HCT116 (cell line): ENCODE data around the gene COL23A1. TPM values are rescaled to one million over a fixed set of nuclear protein-coding genes. Genes with fewer than 3 reads are reported as not detected.

Experiments used
- ATAC-seq: fragments of 200-7000 bp; cut with Tn5 transposase; 2 replicates; pipeline ENCODE4 v1.9.1; 2020; ENCODE audit warnings: mild to moderate bottlenecking, moderate library complexity
- BruUV-seq: library from RNA; stranded (reverse); fragments of 400-500 nt; replicated peaks from 2 replicates; lab custom pipeline; 2021; lab: Mats Ljungman, UMichigan
- CTCF ChIA-PET: fragments of 300-600 bp; sonication (Branson Sonifier 250); formaldehyde crosslinking; loops from one replicate; lab custom pipeline; 2021; ENCODE audit warnings: antibody characterized with exemption; lab: Charles Lee
- POLR2A ChIA-PET: fragments of 300-600, 350-600 bp; sonication (Branson Sonifier 250); formaldehyde crosslinking; loops from one replicate; lab custom pipeline; 2021; ENCODE audit warnings: antibody characterized with exemption; lab: Charles Lee
- RAD21 ChIA-PET, 2 experiments: fragments of 300-600 bp; sonication (Branson Sonifier 250); formaldehyde crosslinking; loops; one replicate each; lab custom pipeline; 2023; ENCODE audit warnings: low total read pairs in 2 of 2; ENCODE audit not compliant: uncharacterized antibody in 2 of 2, unreplicated experiment in 2 of 2, low non-redundant PET in 1 of 2; lab: Charles Lee
- DNase-seq: peaks from one replicate; pipeline ENCODE4 v3.0.0-alpha.2; 2010; ENCODE audit warnings: low read depth, low spot score
- H2AFZ ChIP-seq: fragments of 200-600 bp; shearing (Covaris generic), sonication (generic); 2 replicates; pipeline ENCODE4 v1.6.1; 2017; ENCODE audit warnings: low read depth, mixed run types, mixed read lengths, antibody characterized with exemption, low read length; ENCODE audit not compliant: poor library complexity, severe bottlenecking
- H3K27ac ChIP-seq: 2 replicates; pipeline ENCODE4 v1.5.1; 2012; ENCODE audit warnings: low read depth, low read length
- H3K27me3 ChIP-seq: fragments of 200-600 bp; sonication (generic); 2 replicates; pipeline ENCODE4 v1.6.1; 2016; ENCODE audit warnings: mixed run types, low read length, mixed read lengths; ENCODE audit not compliant: insufficient read depth
- H3K36me3 ChIP-seq, 2 experiments: fragments of 200-500 bp in 1 of 2; fragments of 200-600 bp in 1 of 2; sonication (Bioruptor generic) in 1 of 2; sonication (generic) in 1 of 2; 2 replicates each; pipeline versions ENCODE4 v1.5.1 to v1.6.1; 2014 to 2016; ENCODE audit warnings: low read length in 2 of 2, inconsistent platforms in 1 of 2, mixed read lengths in 1 of 2, mixed run types in 1 of 2; ENCODE audit not compliant: insufficient read depth in 2 of 2, control insufficient read depth in 1 of 2
- H3K4me1 ChIP-seq, 2 experiments: fragments of 200-600 bp in 1 of 2; sonication (generic) in 1 of 2; 2 replicates each; pipeline versions ENCODE4 v1.5.1 to v1.6.1; 2012 to 2017; ENCODE audit warnings: low read length in 2 of 2, inconsistent platforms in 1 of 2, mild to moderate bottlenecking in 1 of 2, mixed read lengths in 1 of 2, mixed run types in 1 of 2, moderate library complexity in 1 of 2; ENCODE audit not compliant: insufficient read depth in 2 of 2, control insufficient read depth in 1 of 2
- H3K4me2 ChIP-seq: fragments of 200-600 bp; sonication (generic); 2 replicates; pipeline ENCODE4 v1.6.1; 2017; ENCODE audit warnings: mixed run types, low read length, mixed read lengths
- H3K4me3 ChIP-seq, 2 experiments: fragments of 200-600 bp in 1 of 2; sonication (generic) in 1 of 2; replicated peaks in 1 of 2; 2 replicates each; pipeline ENCODE4 v1.5.1; 2011 to 2016; ENCODE audit warnings: low read length in 2 of 2, control low read depth in 1 of 2, low read depth in 1 of 2, mild to moderate bottlenecking in 1 of 2, mixed read lengths in 1 of 2, mixed run types in 1 of 2
- H3K79me2 ChIP-seq: fragments of 200-600 bp; sonication (generic); 2 replicates; pipeline ENCODE4 v1.6.1; 2017; ENCODE audit warnings: mild to moderate bottlenecking, mixed run types, low read length, moderate library complexity, mixed read lengths; ENCODE audit not compliant: insufficient read depth
- H3K9ac ChIP-seq: fragments of 200-600 bp; sonication (generic); 2 replicates; pipeline ENCODE4 v1.6.1; 2016; ENCODE audit warnings: low read length, mixed read lengths
- H3K9me2 ChIP-seq: fragments of 200-600 bp; sonication (generic), shearing (Covaris generic); 2 replicates; pipeline ENCODE4 v1.6.1; 2017; ENCODE audit warnings: mixed run types, mild to moderate bottlenecking, moderate library complexity; ENCODE audit not compliant: insufficient read depth
- H3K9me3 ChIP-seq, 2 experiments: fragments of 200-500 bp in 1 of 2; fragments of 200-600 bp in 1 of 2; sonication (Bioruptor generic) in 1 of 2; sonication (generic) in 1 of 2; 2 replicates each; pipeline ENCODE4 v1.6.1; 2014 to 2017; ENCODE audit warnings: low read length in 2 of 2, mixed read lengths in 2 of 2, inconsistent platforms in 1 of 2, low read depth in 1 of 2, mild to moderate bottlenecking in 1 of 2, mixed run types in 1 of 2, moderate library complexity in 1 of 2; ENCODE audit not compliant: control insufficient read depth in 1 of 2, insufficient read depth in 1 of 2
- H4K20me1 ChIP-seq: fragments of 200-600 bp; sonication (generic), shearing (Covaris generic); 2 replicates; pipeline ENCODE4 v1.6.1; 2017; ENCODE audit warnings: mixed run types, mild to moderate bottlenecking, moderate library complexity; ENCODE audit not compliant: insufficient read depth
- CEBPB ChIP-seq: IDR thresholded peaks from 2 replicates; pipeline ENCODE4 v1.6.1; 2012; ENCODE audit warnings: low read depth
- EZH2 ChIP-seq: fragments of 200-600 bp; sonication (generic); IDR thresholded peaks from 2 replicates; pipeline ENCODE4 v1.6.1; 2017; ENCODE audit warnings: antibody characterized with exemption, mixed run types
- EZH2phosphoT487 ChIP-seq: fragments of 200-600 bp; IDR thresholded peaks from 2 replicates; pipeline ENCODE4 v1.6.1; 2018; ENCODE audit warnings: antibody characterized with exemption, borderline replicate concordance
- FOSL1 ChIP-seq: IDR thresholded peaks from 2 replicates; pipeline ENCODE4 v1.6.1; 2012; ENCODE audit warnings: low read depth
- POLR2A ChIP-seq: IDR thresholded peaks from 2 replicates; pipeline ENCODE4 v1.7.0; 2011; ENCODE audit warnings: borderline replicate concordance; ENCODE audit not compliant: insufficient read depth, insufficient read length; ENCODE audit errors: extremely low read depth
- POLR2AphosphoS5 ChIP-seq: IDR thresholded peaks from 2 replicates; pipeline ENCODE4 v1.6.1; 2011; ENCODE audit warnings: mild to moderate bottlenecking, low read depth, low read length, moderate library complexity
- RAD21 ChIP-seq: IDR thresholded peaks from 2 replicates; pipeline ENCODE4 v1.6.1; 2012; ENCODE audit warnings: low read depth, mild to moderate bottlenecking
- SIN3A ChIP-seq: IDR thresholded peaks from 2 replicates; pipeline ENCODE4 v1.6.1; 2012; ENCODE audit warnings: low read depth
- SP1 ChIP-seq: IDR thresholded peaks from 2 replicates; pipeline ENCODE4 v1.6.1; 2012; ENCODE audit warnings: low read depth
- TCF7L2 ChIP-seq: IDR thresholded peaks from 2 replicates; pipeline ENCODE4 v1.7.0; 2011; ENCODE audit warnings: borderline replicate concordance, inconsistent platforms; ENCODE audit not compliant: insufficient read depth, insufficient read length; ENCODE audit errors: extremely low read depth
- intact Hi-C: fragments of 100-400 bp; cut with micrococcal nuclease; formaldehyde crosslinking; loops from 2 replicates; pipeline ENCODE4 v1.10.0; 2022
- total RNA-seq: library from RNA; stranded (reverse); gene quantifications from one replicate; pipeline ENCODE4 v1.2.1, GENCODE V29; 2021; ENCODE audit not compliant: unreplicated experiment
- TF ChIP-seq, protein P1 (sequence below): IDR thresholded peaks from 2 replicates; pipeline ENCODE4 v1.6.1; 2011; ENCODE audit warnings: mild to moderate bottlenecking, low read length, moderate library complexity; ENCODE audit not compliant: insufficient replicate concordance; ENCODE audit errors: extremely low read depth
- TF ChIP-seq, protein P2 (sequence below): IDR thresholded peaks from 2 replicates; pipeline ENCODE4 v1.6.1; 2012
- TF ChIP-seq, protein P3 (sequence below): IDR thresholded peaks from 2 replicates; pipeline ENCODE4 v1.6.1; 2012

The COL23A1 gene
- total RNA-seq, 1 experiment from 2014 or later: not detected

DNA sequence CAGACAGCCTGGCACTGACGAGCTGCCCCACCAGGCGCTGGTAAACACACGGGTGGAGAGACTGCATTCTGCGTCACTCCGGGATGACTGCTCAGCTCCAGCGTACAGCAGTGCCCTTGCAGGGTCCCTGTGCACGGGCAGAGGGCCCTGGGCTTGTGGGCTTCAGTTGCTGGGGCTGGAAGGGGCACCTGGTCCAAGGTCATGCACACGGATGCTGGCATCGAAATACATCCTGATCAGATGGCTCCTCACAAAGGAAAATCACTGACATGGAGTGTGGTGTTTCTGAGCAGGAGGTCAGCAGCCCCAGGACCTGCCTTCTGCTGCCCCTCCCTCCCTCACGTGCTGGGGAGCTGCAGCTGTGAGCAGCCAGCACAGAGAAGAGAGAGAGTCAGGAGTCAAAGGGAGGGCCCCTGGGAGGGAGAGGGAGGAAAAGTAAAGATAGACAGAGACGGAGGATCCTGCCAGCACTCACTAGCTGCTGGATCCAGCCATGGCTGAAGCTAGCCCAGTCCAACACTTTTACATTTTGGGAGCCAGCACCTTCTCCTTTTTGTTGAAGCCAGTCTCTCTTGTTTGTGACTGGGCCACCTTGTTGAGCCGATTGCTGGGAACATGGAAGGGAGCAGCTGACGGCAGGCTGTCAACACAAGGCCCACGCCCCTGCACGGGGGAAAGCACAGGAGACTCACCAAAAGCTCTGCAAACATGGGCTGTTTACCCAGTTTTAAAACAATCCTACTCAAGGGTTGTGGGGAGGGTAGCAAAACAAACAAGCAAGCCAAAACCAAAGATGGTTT lies 191.1 kb downstream of the COL23A1 start:
- ATAC-seq: no peak
- Histone ChIP-seq H4K20me1 (no peaks in the 10 kb centered on the region), H3K27ac (no peak overlapping the region), H3K4me3 (no peak overlapping the region), H2AFZ (no peak overlapping the region), H3K9me2 (no peaks in the 10 kb centered on the region), H3K9me3 (no peaks in the 10 kb centered on the region), H3K27me3 (no peaks in the 10 kb centered on the region), H3K9ac (no peak overlapping the region), H3K79me2 (no peaks in the 10 kb centered on the region), H3K4me2 (no peak overlapping the region)
- RAD21 ChIA-PET: no interaction called here
- no TSS peak for BruUV-seq
- DNase-seq: no peak
- CTCF ChIA-PET: no interaction called here
- TF ChIP-seq RAD21 (no peak), POLR2A (no peak), EZH2phosphoT487 (no peak), CEBPB (no peak), SIN3A (no peak), POLR2AphosphoS5 (no peak), SP1 (no peak), FOSL1 (no peak), TCF7L2 (no peak), EZH2 (no peak)
- TF ChIP-seq, protein P1, sequence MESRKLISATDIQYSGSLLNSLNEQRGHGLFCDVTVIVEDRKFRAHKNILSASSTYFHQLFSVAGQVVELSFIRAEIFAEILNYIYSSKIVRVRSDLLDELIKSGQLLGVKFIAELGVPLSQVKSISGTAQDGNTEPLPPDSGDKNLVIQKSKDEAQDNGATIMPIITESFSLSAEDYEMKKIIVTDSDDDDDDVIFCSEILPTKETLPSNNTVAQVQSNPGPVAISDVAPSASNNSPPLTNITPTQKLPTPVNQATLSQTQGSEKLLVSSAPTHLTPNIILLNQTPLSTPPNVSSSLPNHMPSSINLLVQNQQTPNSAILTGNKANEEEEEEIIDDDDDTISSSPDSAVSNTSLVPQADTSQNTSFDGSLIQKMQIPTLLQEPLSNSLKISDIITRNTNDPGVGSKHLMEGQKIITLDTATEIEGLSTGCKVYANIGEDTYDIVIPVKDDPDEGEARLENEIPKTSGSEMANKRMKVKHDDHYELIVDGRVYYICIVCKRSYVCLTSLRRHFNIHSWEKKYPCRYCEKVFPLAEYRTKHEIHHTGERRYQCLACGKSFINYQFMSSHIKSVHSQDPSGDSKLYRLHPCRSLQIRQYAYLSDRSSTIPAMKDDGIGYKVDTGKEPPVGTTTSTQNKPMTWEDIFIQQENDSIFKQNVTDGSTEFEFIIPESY: no peak
- TF ChIP-seq, protein P2, sequence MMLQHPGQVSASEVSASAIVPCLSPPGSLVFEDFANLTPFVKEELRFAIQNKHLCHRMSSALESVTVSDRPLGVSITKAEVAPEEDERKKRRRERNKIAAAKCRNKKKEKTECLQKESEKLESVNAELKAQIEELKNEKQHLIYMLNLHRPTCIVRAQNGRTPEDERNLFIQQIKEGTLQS: no peak
- TF ChIP-seq, protein P3, sequence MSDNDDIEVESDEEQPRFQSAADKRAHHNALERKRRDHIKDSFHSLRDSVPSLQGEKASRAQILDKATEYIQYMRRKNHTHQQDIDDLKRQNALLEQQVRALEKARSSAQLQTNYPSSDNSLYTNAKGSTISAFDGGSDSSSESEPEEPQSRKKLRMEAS: no peak
- TF ChIP-seq, all 23 proteins: peak for 0
- intact Hi-C loops: no loop called here
- Histone ChIP-seq H3K36me3 (no peaks in the 10 kb centered on the region), H3K4me1 (no peaks in the 10 kb centered on the region)
- POLR2A ChIA-PET: no interaction called here
